HG03571 (cell line): ENCODE results near the gene DNER.
"Not testable (repeated sequence)": the region's sequence is repeated elsewhere in the genome, so short reads cannot be mapped to it uniquely, and the experiment has no call there.

Source experiments
- ATAC-seq: cut with Tn5 transposase; IDR thresholded peaks from one replicate; pipeline ENCODE4 v1.9.1; 2021; ENCODE audit not compliant: unreplicated experiment

DNER gene

DNA sequence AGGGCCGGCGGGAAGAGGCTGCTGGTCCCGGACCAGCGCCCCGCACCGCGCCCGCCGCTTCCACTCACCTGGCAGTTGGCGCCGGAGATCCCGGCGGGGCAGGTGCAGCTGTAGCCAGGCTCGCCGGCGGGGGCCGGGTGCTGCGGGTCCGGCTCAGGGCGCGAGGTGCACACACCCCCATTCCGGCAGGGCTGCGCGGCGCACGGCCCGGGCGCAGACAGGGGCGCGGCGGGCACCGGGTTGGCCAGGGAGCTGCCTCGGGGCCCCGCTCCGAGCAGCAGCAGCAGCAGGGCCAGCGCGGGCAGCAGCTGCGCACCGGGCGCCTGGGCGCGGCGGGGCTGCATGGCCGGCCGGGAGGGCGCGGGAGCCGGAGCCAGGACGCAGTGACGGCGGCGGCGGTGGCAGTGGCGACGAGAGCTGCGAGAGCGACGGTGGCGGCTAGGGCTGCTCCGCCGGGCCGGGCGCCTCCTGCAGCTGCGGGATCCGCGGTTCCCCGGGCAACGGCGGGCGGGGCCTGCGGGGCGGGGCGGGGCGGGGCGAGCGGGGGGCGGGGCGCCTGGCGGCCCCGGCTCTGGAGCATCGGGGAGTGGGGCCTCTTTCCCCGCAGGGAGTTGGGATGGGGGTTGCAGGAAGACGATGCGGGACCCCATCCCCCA is at the start of gene DNER:
Gene DNER, minus strand, starts transcription at position 476 of the 656 bp plus-strand sequence. Its CDS starts 132 bp downstream, at position 344.
- peak; percentile 86 for ATAC-seq

GRCh38 chr2:229761663-229762062 is 47.3 kb upstream of the DNER start:
- no peak for ATAC-seq

- not testable (repeated sequence) for ATAC-seq
These were observed 43.1 kb upstream of the DNER start for GRCh38 chr2:229757462-229757861.

DNA sequence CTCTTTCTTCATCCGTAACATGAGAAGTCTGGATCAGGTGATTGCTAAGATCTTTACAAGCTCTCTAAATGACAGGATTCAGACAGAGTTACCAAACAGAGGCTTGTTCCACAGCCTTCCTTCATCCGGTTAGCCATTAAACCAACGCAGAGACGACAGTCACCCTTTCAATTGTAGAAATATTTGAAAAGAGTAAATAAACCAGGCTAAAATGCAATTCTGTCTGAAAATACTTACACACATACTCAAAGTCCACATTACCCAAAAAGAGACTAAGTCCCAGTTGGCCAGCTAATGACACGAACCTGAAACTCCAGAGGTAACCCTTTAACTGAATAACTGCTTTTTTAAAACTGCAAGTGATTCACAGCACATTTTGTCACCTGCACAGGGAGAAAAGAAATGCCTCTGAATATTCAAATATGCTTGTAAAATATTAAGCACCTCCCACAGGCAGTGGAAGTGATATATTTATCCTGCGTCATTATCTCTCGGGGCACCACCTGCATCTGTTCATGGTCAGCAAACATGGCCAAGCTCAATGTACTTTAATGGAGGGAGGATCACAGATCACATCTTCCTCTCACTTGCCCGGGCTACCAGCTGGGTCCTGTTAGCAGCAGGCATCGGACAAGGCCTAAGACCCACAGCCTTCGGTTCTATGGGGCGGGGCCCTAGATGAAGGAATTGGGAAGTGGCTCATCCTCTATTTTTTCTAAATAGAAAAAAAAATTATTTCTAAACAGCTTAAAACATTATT is 38.8 kb upstream of the DNER start:
- ATAC-seq = no peak

- ATAC-seq = no peak
These were observed 35.4 kb upstream of the DNER start for GRCh38 chr2:229749779-229750178.

DNA sequence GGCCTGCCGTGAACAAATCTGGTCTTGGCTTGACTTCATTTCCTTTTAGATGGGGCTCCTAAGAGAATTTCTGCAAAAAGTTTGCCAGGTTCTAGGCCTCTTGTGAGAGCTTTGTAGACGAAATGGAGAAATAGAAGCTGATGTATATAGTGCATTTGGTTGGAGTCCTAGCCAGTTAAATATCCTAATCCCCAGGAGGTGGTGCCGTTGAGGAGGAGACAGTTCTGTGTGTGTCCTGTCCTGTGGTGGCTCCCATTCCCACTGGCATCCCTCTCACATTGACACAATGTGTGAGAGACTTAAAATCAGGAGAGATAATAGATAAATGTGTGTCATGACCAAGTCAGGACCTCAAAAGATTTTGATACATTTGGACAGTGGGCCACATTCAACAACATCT is 34.6 kb upstream of the DNER start:
- ATAC-seq = no peak

- ATAC-seq = not testable (repeated sequence)
These were observed 28.3 kb upstream of the DNER start for GRCh38 chr2:229742691-229743090.

GRCh38 chr2:229740279-229740678 is 25.9 kb upstream of the DNER start:
- ATAC-seq = no peak

GRCh38 chr2:229738024-229738625 is 23.8 kb upstream of the DNER start:
- no peak for ATAC-seq

GRCh38 chr2:229734410-229734809 is 20.1 kb upstream of the DNER start:
- ATAC-seq = no peak

DNA sequence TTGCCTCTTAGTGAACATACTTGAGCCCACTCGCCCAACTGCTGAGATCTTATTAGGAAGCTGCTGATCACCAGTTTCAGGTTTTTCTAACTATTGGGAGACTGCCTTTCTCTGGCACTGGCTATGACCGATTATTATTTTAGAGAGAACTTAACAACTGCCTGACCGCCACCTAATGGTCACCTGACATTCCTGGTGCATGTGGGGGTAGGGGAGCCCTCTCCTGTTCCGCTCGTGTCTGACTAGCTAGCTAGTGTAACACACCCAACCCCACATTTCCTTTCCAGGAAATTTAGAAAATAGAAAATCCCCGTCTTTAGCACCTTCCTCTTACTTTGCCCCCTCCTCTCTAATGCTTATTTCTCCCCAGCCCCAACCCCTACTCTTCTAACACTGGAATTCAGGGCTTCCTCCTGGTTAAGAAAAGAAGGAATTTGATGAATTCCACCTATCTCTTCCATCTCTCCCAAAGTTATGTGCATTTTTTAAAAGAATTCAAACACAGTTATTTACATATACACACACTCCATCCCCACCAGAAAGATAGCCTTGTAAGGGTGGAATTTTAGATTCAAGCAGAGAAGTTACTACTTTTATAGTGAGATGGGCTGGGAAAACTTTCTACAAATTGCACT is 19.4 kb upstream of the DNER start:
- no peak for ATAC-seq

- ATAC-seq = no peak
These were observed 18.5 kb upstream of the DNER start for GRCh38 chr2:229732897-229733296.

DNA sequence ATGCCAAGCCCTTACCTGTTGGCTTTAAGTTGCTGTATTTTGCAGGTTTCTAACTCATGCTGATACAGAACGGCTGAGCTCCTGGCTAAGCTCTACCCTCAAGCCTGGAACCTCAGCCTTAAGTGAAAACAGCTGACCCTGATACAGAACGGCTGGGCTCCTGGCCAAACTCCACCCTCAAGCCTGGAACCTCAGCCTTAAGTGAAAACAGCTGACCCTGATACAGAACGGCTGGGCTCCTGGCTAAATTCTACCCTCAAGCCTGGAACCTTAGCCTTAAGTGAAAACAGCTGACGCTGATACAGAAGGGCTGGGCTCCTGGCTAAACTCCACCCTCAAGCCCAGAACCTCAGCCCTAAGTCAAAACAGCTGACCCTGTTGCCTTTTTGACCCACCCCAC is 17.6 kb upstream of the DNER start:
- no peak for ATAC-seq

DNA sequence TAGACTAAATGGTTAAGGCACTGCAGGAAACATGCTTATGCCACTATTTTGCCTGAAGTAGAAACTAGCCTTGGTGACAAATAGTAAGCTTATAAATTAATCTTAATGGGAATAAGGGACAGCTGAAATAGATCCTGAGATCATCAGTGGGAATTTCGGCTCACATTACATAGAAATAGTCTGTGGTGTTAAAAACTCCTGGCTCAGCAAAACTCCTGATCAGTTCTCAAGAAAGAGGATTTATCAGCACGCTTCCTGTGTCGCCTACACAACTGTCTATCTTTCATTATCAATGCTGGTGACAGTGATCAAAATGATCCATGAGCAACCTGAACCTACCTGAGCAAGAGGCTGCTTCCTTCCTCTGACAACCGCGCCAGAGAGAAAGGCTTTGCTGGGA is 17.0 kb upstream of the DNER start:
- ATAC-seq = no peak

DNA sequence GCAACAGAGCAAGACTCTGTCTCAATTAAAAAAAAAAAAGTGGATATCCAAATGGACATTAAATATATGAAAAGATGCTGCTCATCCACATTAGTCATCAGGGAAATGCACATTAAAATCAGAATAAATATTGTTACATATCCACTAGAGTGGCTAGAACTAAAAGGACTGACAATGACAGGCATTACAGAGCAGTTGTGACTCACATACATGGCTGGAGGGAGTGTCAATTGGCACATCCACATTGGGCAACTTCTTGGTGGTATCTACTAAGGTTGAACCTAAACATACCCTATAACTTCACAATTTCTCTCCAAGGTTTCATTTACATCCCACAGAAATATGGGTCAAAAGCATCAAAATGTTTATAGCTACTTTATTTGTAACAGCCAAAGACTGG is 14.0 kb upstream of the DNER start:
- ATAC-seq = no peak

GRCh38 chr2:229726643-229727042 is 12.3 kb upstream of the DNER start:
- no peak for ATAC-seq

DNA sequence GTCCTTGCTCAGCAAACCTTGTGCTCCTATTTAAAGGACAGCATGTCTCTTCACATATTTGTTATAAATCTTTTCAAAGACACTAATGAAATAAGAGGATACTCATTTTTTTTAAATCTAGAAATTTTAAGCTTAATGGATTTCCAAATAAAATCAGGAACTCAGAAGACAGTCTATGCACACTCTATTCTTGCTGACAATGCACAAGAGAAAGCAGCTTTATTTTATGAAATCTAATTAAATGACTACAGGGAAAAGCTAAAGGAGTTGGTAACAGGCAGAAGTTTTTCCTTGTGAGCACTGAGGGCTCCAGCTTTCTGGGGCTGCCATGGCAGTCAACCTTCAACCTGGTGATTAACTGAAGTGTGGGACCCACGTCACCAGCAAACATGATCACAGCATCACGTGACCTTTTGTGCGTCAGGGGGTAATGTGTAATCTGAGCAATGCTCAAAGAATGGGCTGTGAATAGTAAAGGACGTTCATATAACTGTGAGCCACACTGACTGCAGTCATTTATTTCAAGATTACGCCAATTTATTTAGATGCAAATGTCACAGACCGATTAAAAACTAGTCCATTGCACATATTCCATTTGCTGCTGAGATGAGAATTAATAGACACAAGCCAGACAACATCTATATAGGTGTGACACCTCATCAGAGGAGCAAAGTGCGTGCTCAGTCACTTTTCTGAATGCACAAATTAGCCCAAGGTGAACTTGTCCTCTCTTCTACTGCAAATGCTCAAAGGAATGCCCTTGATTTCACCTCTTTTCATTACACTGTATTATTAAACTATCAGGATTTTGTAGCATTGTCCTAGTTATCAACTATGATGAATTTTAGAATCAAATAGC is 11.6 kb upstream of the DNER start:
- ATAC-seq = no peak

GRCh38 chr2:229723192-229723591 is 8.8 kb upstream of the DNER start:
- ATAC-seq = not testable (repeated sequence)

- ATAC-seq = no peak
These were observed 5.7 kb upstream of the DNER start for GRCh38 chr2:229719926-229720647.

DNA sequence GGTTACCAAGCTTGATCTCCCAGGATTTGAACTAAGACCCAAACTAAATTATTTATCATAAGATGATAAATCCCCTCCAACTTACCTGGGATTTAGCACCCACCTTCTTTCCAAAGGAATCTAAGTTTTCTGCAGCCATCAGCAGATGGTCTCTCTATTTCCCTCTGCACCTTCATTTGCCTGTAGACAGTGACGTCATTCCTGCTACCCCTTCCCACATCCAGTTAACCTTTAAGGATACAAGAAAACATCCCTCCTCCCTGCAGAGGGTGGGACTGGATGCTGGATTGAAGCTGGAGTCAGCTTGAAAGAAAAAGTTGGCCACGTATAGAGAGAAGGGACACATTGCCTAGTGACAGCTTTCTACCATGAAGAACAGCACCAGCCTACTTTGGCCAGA is 3.7 kb upstream of the DNER start:
- ATAC-seq = no peak
